Skeletal muscle satellite cell (primary cell): ENCODE data around the gene CD200.
"Not testable (repeated sequence)": the region's sequence is repeated elsewhere in the genome, so short reads cannot be mapped to it uniquely, and the experiment has no call there.

Experiments used
- H3K27me3 ChIP-seq: 2 replicates; pipeline ENCODE4 v1.7.0; 2013; ENCODE audit warnings: low read length; ENCODE audit not compliant: control insufficient read depth, insufficient read depth
- H3K36me3 ChIP-seq: 2 replicates; pipeline ENCODE4 v1.7.0; 2013; ENCODE audit warnings: mild to moderate bottlenecking, control low read depth, low read length; ENCODE audit not compliant: insufficient read depth
- H3K4me1 ChIP-seq: 2 replicates; pipeline ENCODE4 v1.7.0; 2013; ENCODE audit warnings: low read length; ENCODE audit not compliant: control insufficient read depth, insufficient read depth
- H3K4me2 ChIP-seq: 2 replicates; pipeline ENCODE4 v1.7.0; 2013; ENCODE audit warnings: mild to moderate bottlenecking, low read length
- H3K4me3 ChIP-seq: 2 replicates; pipeline ENCODE4 v1.7.0; 2013; ENCODE audit warnings: low read length
- H3K9ac ChIP-seq: 2 replicates; pipeline ENCODE4 v1.7.0; 2013; ENCODE audit warnings: mild to moderate bottlenecking, low read depth, low read length, moderate library complexity
- H3K9me3 ChIP-seq: replicated peaks from 2 replicates; pipeline ENCODE4 v1.7.0; 2013; ENCODE audit warnings: mild to moderate bottlenecking, control low read depth, low read length

The CD200 gene

GRCh38 chr3:112393360-112393728 is 60.4 kb downstream of the CD200 start:
- H3K4me1 ChIP-seq = peaks cover 14% of the 10 kb centered on the region
- H3K36me3 ChIP-seq = no peaks in the 10 kb centered on the region
- H3K4me2 ChIP-seq = no peak overlapping the region
- no peak overlapping the region for H3K9ac ChIP-seq
- no peaks in the 10 kb centered on the region for H3K27me3 ChIP-seq
- H3K4me3 ChIP-seq = no peak overlapping the region
- no peaks in the 10 kb centered on the region for H3K9me3 ChIP-seq

GRCh38 chr3:112394003-112394640 is 61.2 kb downstream of the CD200 start:
- Histone ChIP-seq H3K9ac (no peak overlapping the region), H3K36me3 (no peaks in the 10 kb centered on the region), H3K27me3 (no peaks in the 10 kb centered on the region), H3K4me2 (no peak overlapping the region), H3K9me3 (no peaks in the 10 kb centered on the region), H3K4me1 (peaks cover 14% of the 10 kb centered on the region), H3K4me3 (no peak overlapping the region)

- H3K36me3 ChIP-seq = no peaks in the 10 kb centered on the region
- no peak overlapping the region for H3K4me2 ChIP-seq
- H3K9ac ChIP-seq = no peak overlapping the region
- H3K4me3 ChIP-seq = no peak overlapping the region
- H3K27me3 ChIP-seq = no peaks in the 10 kb centered on the region
- H3K9me3 ChIP-seq = no peaks in the 10 kb centered on the region
- peaks cover 14% of the 10 kb centered on the region for H3K4me1 ChIP-seq
Observed at GRCh38 chr3:112395181-112395895, 62.4 kb downstream of the CD200 start.

DNA sequence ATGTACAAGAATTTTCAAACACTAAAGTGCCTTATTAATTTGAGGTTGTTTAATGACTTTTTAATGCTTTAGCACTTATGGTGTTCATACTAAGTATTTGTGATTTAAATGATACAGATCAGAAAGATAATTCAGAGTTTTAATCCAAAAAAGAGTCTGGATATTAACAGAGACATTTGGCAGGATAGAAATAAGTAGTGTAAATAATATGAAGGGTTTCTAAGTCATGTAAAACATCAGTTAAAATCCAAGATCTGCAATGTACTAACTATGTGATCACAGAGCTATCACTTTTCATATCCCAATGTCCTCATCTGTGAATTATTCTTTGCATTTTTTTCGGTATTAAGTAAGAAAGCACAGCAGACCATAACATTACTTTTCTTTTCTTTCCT is 62.9 kb downstream of the CD200 start:
- Histone ChIP-seq H3K4me1 (peaks cover 10% of the 10 kb centered on the region), H3K9ac (no peak overlapping the region), H3K4me2 (no peak overlapping the region), H3K27me3 (no peaks in the 10 kb centered on the region), H3K4me3 (no peak overlapping the region), H3K36me3 (no peaks in the 10 kb centered on the region), H3K9me3 (no peaks in the 10 kb centered on the region)

GRCh38 chr3:112397556-112397955 is 64.6 kb downstream of the CD200 start:
- Histone ChIP-seq H3K4me3 (no peak overlapping the region), H3K36me3 (no peaks in the 10 kb centered on the region), H3K4me1 (no peaks in the 10 kb centered on the region), H3K9me3 (no peaks in the 10 kb centered on the region), H3K9ac (no peak overlapping the region), H3K4me2 (no peak overlapping the region), H3K27me3 (no peaks in the 10 kb centered on the region)

DNA sequence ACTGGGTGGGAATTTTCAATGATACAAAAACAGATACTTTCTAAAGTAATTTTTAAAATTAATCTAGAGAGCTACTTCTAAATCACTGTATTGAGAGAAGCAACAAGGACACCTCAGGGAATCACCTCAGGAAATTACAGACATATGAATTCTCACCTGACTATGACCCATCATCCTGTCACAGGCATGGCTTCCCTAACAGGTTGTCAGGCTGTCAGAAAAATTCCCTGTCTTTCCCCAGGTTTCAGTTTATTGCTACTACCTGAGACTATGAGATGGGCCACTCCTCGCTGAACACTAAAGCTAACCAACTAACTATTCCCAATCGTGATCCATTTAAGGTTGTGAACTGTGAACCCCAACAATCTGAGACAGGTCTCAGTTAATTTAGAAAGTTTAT is 66.1 kb downstream of the CD200 start:
- no peaks in the 10 kb centered on the region for H3K9me3 ChIP-seq
- no peaks in the 10 kb centered on the region for H3K27me3 ChIP-seq
- H3K36me3 ChIP-seq = no peaks in the 10 kb centered on the region
- H3K4me1 ChIP-seq = no peaks in the 10 kb centered on the region
- H3K4me3 ChIP-seq = no peak overlapping the region
- no peak overlapping the region for H3K9ac ChIP-seq
- H3K4me2 ChIP-seq = no peak overlapping the region

DNA sequence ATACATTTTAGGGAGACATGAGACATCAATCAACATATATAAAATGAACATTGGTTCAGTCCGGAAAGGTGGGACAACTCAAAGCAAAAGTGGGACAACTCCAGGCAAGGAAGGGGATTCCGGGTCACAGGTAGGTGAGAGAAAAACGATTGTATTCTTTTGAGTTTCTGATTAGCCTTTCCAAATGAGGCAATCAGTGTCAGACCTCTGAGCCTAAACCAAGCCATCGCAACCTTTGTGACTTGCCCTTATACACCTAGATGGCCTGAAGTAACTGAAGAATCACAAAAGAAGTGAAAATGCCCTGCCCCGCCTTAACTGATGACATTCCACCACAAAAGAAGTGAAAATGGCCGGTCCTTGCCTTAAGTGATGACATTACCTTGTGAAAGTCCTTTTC is 66.6 kb downstream of the CD200 start:
- H3K9ac ChIP-seq, H3K4me3 ChIP-seq, H3K27me3 ChIP-seq, H3K4me1 ChIP-seq, H3K4me2 ChIP-seq, H3K9me3 ChIP-seq, H3K36me3 ChIP-seq: not testable (repeated sequence)

DNA sequence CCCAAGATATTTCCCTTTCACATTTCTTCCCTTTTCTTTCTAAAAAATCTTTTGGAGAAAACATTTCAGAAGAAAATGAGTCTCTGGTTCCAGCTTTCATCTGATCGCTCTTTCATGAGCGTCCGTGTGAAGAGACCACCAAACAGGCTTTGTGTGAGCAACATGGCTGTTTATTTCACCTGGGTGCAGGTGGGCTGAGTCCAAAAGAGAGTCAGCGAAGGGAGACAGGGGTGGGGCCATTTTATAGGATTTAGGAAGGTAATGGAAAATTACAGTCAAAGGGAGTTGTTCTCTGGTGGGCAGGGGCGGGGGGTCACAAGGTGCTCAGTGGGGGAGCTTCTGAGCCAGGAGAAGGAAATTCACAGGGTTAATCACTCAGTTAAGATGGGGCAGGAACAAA is 67.4 kb downstream of the CD200 start:
- not testable (repeated sequence) for H3K4me2 ChIP-seq

GRCh38 chr3:112401617-112402016 is 68.7 kb downstream of the CD200 start:
- Histone ChIP-seq H3K9ac (no peak overlapping the region), H3K4me3 (no peak overlapping the region), H3K27me3 (no peaks in the 10 kb centered on the region), H3K36me3 (no peaks in the 10 kb centered on the region), H3K4me2 (no peak overlapping the region), H3K9me3 (no peaks in the 10 kb centered on the region), H3K4me1 (no peaks in the 10 kb centered on the region)

More for the DNA sequence above, 67.4 kb downstream of the CD200 start:
- not testable (repeated sequence) for H3K9ac ChIP-seq, H3K4me1 ChIP-seq, H3K4me3 ChIP-seq, H3K36me3 ChIP-seq, H3K9me3 ChIP-seq, H3K27me3 ChIP-seq

GRCh38 chr3:112403103-112403502 is 70.1 kb downstream of the CD200 start:
- no peaks in the 10 kb centered on the region for H3K36me3 ChIP-seq
- H3K4me3 ChIP-seq = no peak overlapping the region
- no peaks in the 10 kb centered on the region for H3K4me1 ChIP-seq
- no peaks in the 10 kb centered on the region for H3K27me3 ChIP-seq
- H3K4me2 ChIP-seq = no peak overlapping the region
- no peak overlapping the region for H3K9ac ChIP-seq
- H3K9me3 ChIP-seq = no peaks in the 10 kb centered on the region

DNA sequence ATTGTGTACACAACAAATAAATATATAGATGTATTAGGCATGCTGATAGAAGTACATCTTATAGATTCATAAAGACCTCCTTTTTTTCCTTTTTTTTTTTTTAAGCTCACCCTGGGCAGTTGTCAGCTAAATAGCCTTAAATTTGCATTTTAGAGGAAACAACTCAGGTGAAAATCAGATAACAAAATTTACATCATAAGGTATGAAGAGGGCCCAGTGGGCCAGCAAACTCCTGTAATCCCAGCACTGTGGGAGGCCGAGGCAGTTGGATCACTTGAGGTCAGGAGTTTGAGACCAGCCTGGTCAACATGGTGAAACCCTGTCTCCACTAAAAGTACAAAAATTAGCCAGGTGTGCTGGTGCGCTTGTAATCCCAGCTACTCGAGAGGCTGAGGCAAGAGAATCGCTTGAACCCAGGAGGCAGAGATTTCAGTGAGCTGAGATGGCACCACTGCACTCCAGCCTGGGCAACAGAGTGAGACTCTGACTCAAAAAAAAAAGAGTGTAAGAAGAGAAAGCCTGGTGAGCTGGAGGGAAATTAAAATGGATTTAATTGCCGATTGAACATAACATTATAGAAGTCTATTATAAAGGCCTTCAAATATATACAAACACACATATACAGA is 72.1 kb downstream of the CD200 start:
- H3K4me1 ChIP-seq, H3K4me2 ChIP-seq, H3K4me3 ChIP-seq, H3K9me3 ChIP-seq, H3K9ac ChIP-seq, H3K27me3 ChIP-seq, H3K36me3 ChIP-seq: not testable (repeated sequence)

DNA sequence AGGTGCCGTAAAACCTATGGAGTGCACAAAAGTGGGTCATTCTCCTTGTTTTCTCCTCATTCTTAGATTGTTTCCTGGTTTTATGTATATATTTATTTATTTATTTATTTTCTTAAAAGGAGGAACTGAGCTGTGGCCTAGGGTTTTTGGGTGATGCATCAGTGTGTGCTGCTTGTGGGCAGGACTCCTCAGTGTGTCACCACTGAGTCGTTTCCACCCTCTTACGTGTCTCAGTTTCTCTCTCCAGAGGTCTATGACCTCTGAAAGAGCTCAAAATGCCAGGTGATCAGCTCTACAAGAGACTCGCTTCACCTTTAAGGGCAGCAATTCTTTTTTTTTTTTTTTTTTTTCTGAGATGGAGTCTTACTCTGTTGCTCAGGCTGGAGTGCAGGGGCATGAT is 72.9 kb downstream of the CD200 start:
- Histone ChIP-seq H3K9ac (no peak overlapping the region), H3K4me2 (no peak overlapping the region), H3K27me3 (no peaks in the 10 kb centered on the region), H3K4me3 (no peak overlapping the region), H3K36me3 (no peaks in the 10 kb centered on the region), H3K4me1 (no peaks in the 10 kb centered on the region), H3K9me3 (no peaks in the 10 kb centered on the region)
